Activated CD8-positive, alpha-beta memory T cell treated with anti-CD3 and anti-CD28 coated beads for 1 hour (primary cell): ENCODE data around the gene JUN.
A peak's percentile ranks its signal among the peaks of the same experiment; 100 is the strongest.

Experiments
- DNase-seq, 2 donors: peaks; one replicate each; pipeline ENCODE4 v3.0.0-alpha.2; 2020; ENCODE audit warnings: low read depth in 1 of 2; ENCODE audit errors: extremely low read depth in 1 of 2

Gene JUN

GRCh38 chr1:58783993-58784757 is at the start of gene JUN:
JUN (minus strand) TSS chr1:58784047; CDS start chr1:58783070, 977 bp downstream.
- DNase-seq = peak; percentile 96 to 97

GRCh38 chr1:58833166-58833565 is 49.3 kb upstream of the JUN start:
- no peak for DNase-seq

- DNase-seq = no peak
Observed at GRCh38 chr1:58830291-58830690, 46.4 kb upstream of the JUN start.

GRCh38 chr1:58829866-58830265 is 46.0 kb upstream of the JUN start:
- no peak for DNase-seq

GRCh38 chr1:58827298-58827697 is 43.5 kb upstream of the JUN start:
- DNase-seq = no peak

GRCh38 chr1:58824753-58825389 is 41.0 kb upstream of the JUN start:
- no peak for DNase-seq

- DNase-seq = no peak
Observed at GRCh38 chr1:58823481-58824010, 39.7 kb upstream of the JUN start.

- no peak for DNase-seq
Observed at GRCh38 chr1:58821309-58821708, 37.5 kb upstream of the JUN start.

GRCh38 chr1:58818976-58819375 is 35.1 kb upstream of the JUN start:
- DNase-seq = no peak

GRCh38 chr1:58818075-58818474 is 34.2 kb upstream of the JUN start:
- DNase-seq = no peak

GRCh38 chr1:58816747-58817221 is 32.9 kb upstream of the JUN start:
- DNase-seq = no peak

- DNase-seq = peak; percentile 46 to 72
Observed at GRCh38 chr1:58816072-58816746, 32.4 kb upstream of the JUN start.

GRCh38 chr1:58815686-58816071 is 31.8 kb upstream of the JUN start:
- DNase-seq = no peak

GRCh38 chr1:58815069-58815685 is 31.3 kb upstream of the JUN start:
- peak in 1 of 2 donors; percentile 30 for DNase-seq

GRCh38 chr1:58814251-58815068 is 30.6 kb upstream of the JUN start:
- no peak for DNase-seq

GRCh38 chr1:58813801-58814200 is 30.0 kb upstream of the JUN start:
- DNase-seq = no peak

- DNase-seq = no peak
Observed at GRCh38 chr1:58813361-58813760, 29.5 kb upstream of the JUN start.

GRCh38 chr1:58812926-58813325 is 29.1 kb upstream of the JUN start:
- peak in 1 of 2 donors; percentile 23 for DNase-seq

GRCh38 chr1:58812468-58812867 is 28.6 kb upstream of the JUN start:
- no peak for DNase-seq

- no peak for DNase-seq
Observed at GRCh38 chr1:58811303-58811702, 27.5 kb upstream of the JUN start.
